Measurements from ENCODE around the gene SORCS2.

- TF ChIP-seq, protein P1, sequence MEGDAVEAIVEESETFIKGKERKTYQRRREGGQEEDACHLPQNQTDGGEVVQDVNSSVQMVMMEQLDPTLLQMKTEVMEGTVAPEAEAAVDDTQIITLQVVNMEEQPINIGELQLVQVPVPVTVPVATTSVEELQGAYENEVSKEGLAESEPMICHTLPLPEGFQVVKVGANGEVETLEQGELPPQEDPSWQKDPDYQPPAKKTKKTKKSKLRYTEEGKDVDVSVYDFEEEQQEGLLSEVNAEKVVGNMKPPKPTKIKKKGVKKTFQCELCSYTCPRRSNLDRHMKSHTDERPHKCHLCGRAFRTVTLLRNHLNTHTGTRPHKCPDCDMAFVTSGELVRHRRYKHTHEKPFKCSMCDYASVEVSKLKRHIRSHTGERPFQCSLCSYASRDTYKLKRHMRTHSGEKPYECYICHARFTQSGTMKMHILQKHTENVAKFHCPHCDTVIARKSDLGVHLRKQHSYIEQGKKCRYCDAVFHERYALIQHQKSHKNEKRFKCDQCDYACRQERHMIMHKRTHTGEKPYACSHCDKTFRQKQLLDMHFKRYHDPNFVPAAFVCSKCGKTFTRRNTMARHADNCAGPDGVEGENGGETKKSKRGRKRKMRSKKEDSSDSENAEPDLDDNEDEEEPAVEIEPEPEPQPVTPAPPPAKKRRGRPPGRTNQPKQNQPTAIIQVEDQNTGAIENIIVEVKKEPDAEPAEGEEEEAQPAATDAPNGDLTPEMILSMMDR (IDR thresholded peaks at IDR 0.05): no peak
- TF ChIP-seq POLR2A (IDR thresholded peaks at IDR 0.05) (no peak), POLR2AphosphoS5 (IDR thresholded peaks at IDR 0.05) (no peak)
These were observed 69.8 kb downstream of the SORCS2 start for GRCh38 chr4:7262134-7262533.
